ENCODE data around the gene MAP2K6. TPM values are rescaled to one million over a fixed set of nuclear protein-coding genes. Genes with fewer than 3 reads are reported as not detected.

MAP2K6 gene
- total RNA-seq, 1 donor from 2014 or later: 101 TPM

GRCh38 chr17:69578385-69578936, 164.0 kb downstream of the MAP2K6 start:
- Histone ChIP-seq H3K4me2 (no peak overlapping the region), H3K27ac (no peak overlapping the region), H3K36me3 (no peaks in the 10 kb centered on the region), H3K9ac (no peak overlapping the region), H3F3A (ENCODE audit: low read depth) (peaks cover 4% of the 10 kb centered on the region), H3K79me2 (ENCODE audit: low read depth) (no peaks in the 10 kb centered on the region), H4K20me1 (ENCODE audit: low read depth) (no peaks in the 10 kb centered on the region), H3K4me1 (peaks cover 24% of the 10 kb centered on the region), H3K9me3 (ENCODE audit: low read depth) (no peaks in the 10 kb centered on the region), H3K27me3 (no peaks in the 10 kb centered on the region), H2AFZ (replicated peaks) (no peak overlapping the region), H3K4me3 (no peak overlapping the region)
- DNase-seq (ENCODE audit: low spot score): no peak
- H3K4me3 Mint-ChIP-seq: no peak overlapping the region
- no peaks in the 10 kb centered on the region for H3K9me3 Mint-ChIP-seq
- TF ChIP-seq CTCF (IDR thresholded peaks at IDR 0.05) (no peak), EZH2 (IDR thresholded peaks at IDR 0.05) (no peak), EZH2phosphoT487 (IDR thresholded peaks at IDR 0.05) (no peak)
- H3K4me1 Mint-ChIP-seq: peaks cover 27% of the 10 kb centered on the region
- H3K27ac Mint-ChIP-seq: no peak overlapping the region
- no peaks in the 10 kb centered on the region for H3K36me3 Mint-ChIP-seq
- H3K27me3 Mint-ChIP-seq (ENCODE audit: insufficient read depth, low read depth): peaks cover 2% of the 10 kb centered on the region

- Histone ChIP-seq H4K20me1 (ENCODE audit: low read depth) (no peaks in the 10 kb centered on the region), H3K79me2 (ENCODE audit: low read depth) (no peaks in the 10 kb centered on the region), H3K9me3 (ENCODE audit: low read depth) (no peaks in the 10 kb centered on the region), H3F3A (ENCODE audit: low read depth) (no peaks in the 10 kb centered on the region), H2AFZ (replicated peaks) (no peak overlapping the region), H3K4me1 (peaks cover 9% of the 10 kb centered on the region), H3K27ac (no peak overlapping the region), H3K27me3 (no peaks in the 10 kb centered on the region), H3K4me3 (no peak overlapping the region), H3K9ac (no peak overlapping the region), H3K36me3 (no peaks in the 10 kb centered on the region), H3K4me2 (no peak overlapping the region)
- H3K4me3 Mint-ChIP-seq: no peak overlapping the region
- no peaks in the 10 kb centered on the region for H3K9me3 Mint-ChIP-seq
- no peak for DNase-seq (ENCODE audit: low spot score)
- no peaks in the 10 kb centered on the region for H3K36me3 Mint-ChIP-seq
- H3K27me3 Mint-ChIP-seq (ENCODE audit: insufficient read depth, low read depth): peaks cover 2% of the 10 kb centered on the region
- TF ChIP-seq EZH2phosphoT487 (IDR thresholded peaks at IDR 0.05) (no peak), CTCF (IDR thresholded peaks at IDR 0.05) (no peak), EZH2 (IDR thresholded peaks at IDR 0.05) (no peak)
- H3K27ac Mint-ChIP-seq: no peak overlapping the region
- H3K4me1 Mint-ChIP-seq: peaks cover 10% of the 10 kb centered on the region
Measured at GRCh38 chr17:69579961-69580677, 165.6 kb downstream of the MAP2K6 start.

GRCh38 chr17:69581061-69581961, 166.8 kb downstream of the MAP2K6 start:
- Histone ChIP-seq H3K27ac (no peak overlapping the region), H3K36me3 (no peaks in the 10 kb centered on the region), H3F3A (ENCODE audit: low read depth) (no peaks in the 10 kb centered on the region), H3K9ac (no peak overlapping the region), H3K4me1 (no peaks in the 10 kb centered on the region), H3K79me2 (ENCODE audit: low read depth) (no peaks in the 10 kb centered on the region), H3K27me3 (no peaks in the 10 kb centered on the region), H3K4me2 (no peak overlapping the region), H2AFZ (replicated peaks) (peak overlapping the region; percentile 57), H3K4me3 (no peak overlapping the region), H4K20me1 (ENCODE audit: low read depth) (no peaks in the 10 kb centered on the region), H3K9me3 (ENCODE audit: low read depth) (no peaks in the 10 kb centered on the region)
- Mint-ChIP-seq H3K4me1 (no peaks in the 10 kb centered on the region), H3K27me3 (ENCODE audit: insufficient read depth, low read depth) (peaks cover 2% of the 10 kb centered on the region), H3K4me3 (no peak overlapping the region), H3K36me3 (no peaks in the 10 kb centered on the region), H3K27ac (no peak overlapping the region), H3K9me3 (no peaks in the 10 kb centered on the region)
- no peak for DNase-seq (ENCODE audit: low spot score)
- TF ChIP-seq EZH2phosphoT487 (IDR thresholded peaks at IDR 0.05): no peak
- TF ChIP-seq EZH2 (IDR thresholded peaks at IDR 0.05): no peak
- no peak for TF ChIP-seq CTCF (IDR thresholded peaks at IDR 0.05)
